ENCODE data around the gene ADCY3. TPM values are rescaled to one million over a fixed set of nuclear protein-coding genes. Genes with fewer than 3 reads are reported as not detected.

ADCY3 gene
- total and polyA plus RNA-seq, 8 donors, result 5.2 to 339 (median 24.2) TPM

DNA sequence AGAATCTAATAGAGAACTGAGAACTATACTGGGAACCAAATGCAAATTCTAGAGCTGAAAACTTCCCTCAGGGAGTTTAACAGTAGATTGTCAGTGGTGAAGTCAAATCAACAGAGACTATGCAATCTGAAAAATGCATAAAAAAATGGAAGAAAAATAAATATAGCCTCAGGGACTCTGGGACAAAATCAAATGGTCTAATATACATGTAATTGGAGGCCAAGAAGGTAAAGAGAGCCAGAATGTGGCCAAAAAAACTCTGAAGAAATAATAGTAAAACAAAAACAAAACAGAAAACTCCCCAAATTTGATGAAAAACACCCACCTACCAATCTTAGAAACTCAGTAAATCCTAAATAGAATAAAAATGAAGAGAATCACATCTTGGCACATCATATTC lies 35.2 kb upstream of the ADCY3 start:
- no peak overlapping the region for H3K27ac ChIP-seq
- peaks cover 49 to 100% (median 100%) of the 10 kb centered on the region in 4 donors for H3K36me3 ChIP-seq
- TF ChIP-seq EP300 (IDR thresholded peaks at IDR 0.05) (no peak), POLR2A (IDR thresholded peaks at IDR 0.05) (no peak), POLR2AphosphoS5 (IDR thresholded peaks at IDR 0.05) (no peak)
- TF ChIP-seq, protein P1, sequence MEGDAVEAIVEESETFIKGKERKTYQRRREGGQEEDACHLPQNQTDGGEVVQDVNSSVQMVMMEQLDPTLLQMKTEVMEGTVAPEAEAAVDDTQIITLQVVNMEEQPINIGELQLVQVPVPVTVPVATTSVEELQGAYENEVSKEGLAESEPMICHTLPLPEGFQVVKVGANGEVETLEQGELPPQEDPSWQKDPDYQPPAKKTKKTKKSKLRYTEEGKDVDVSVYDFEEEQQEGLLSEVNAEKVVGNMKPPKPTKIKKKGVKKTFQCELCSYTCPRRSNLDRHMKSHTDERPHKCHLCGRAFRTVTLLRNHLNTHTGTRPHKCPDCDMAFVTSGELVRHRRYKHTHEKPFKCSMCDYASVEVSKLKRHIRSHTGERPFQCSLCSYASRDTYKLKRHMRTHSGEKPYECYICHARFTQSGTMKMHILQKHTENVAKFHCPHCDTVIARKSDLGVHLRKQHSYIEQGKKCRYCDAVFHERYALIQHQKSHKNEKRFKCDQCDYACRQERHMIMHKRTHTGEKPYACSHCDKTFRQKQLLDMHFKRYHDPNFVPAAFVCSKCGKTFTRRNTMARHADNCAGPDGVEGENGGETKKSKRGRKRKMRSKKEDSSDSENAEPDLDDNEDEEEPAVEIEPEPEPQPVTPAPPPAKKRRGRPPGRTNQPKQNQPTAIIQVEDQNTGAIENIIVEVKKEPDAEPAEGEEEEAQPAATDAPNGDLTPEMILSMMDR (IDR thresholded peaks at IDR 0.05), result no peak
- H3K9me3 ChIP-seq, result peaks cover 0 to 11% (median 6%) of the 10 kb centered on the region in 4 donors
- intact Hi-C loops (cut with DNase I; ENCODE audit: low total_unique reads), result no loop called here
- no peak for DNase-seq
- H3K4me3 ChIP-seq, result no peak overlapping the region
- H3K4me1 ChIP-seq, result no peaks in the 10 kb centered on the region
- H3K27me3 ChIP-seq, result no peaks in the 10 kb centered on the region

DNA sequence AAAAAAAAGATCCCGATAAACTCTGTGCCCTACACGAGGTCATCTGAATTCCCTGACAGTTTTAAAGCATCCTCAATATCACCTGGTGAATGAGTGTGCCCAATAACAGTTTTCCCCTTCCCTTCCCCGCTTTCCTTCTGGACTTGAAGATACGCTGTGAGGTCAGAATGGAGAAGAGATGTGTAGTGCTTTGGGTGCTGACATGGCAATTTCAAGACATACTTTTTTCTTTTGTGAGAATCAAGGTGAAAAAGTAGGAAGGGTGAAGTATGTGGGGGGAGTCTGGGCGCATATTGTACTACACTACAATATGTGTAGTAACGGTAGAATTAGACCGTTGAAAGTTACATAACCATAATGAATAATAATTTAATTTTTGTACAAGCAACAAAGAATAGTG lies 30.1 kb upstream of the ADCY3 start:
- H3K36me3 ChIP-seq, result peaks cover 42 to 96% (median 90%) of the 10 kb centered on the region in 4 donors
- no peak overlapping the region for H3K4me3 ChIP-seq
- WGBS, 5 donors, result 94 to 97% (median 95%) methylated on average over 7 of the region's 7 CpGs
- no peak overlapping the region for H3K27ac ChIP-seq
- no peak for DNase-seq
- TF ChIP-seq POLR2A (IDR thresholded peaks at IDR 0.05) (no peak), POLR2AphosphoS5 (IDR thresholded peaks at IDR 0.05) (no peak), EP300 (IDR thresholded peaks at IDR 0.05) (no peak)
- TF ChIP-seq, protein P1 (IDR thresholded peaks at IDR 0.05), result no peak
- H3K4me1 ChIP-seq, result no peaks in the 10 kb centered on the region
- no peaks in the 10 kb centered on the region for H3K27me3 ChIP-seq
- intact Hi-C loops (cut with DNase I; ENCODE audit: low total_unique reads), result no loop called here
- peaks cover 0 to 4% (median under 1%) of the 10 kb centered on the region in 4 donors for H3K9me3 ChIP-seq

GRCh38 chr2:24948506-24948905 lies 28.5 kb upstream of the ADCY3 start:
- H3K4me3 ChIP-seq, result no peak overlapping the region
- WGBS, 5 donors, result 92 to 97% (median 96%) methylated on average over 6 of the region's 6 CpGs
- H3K4me1 ChIP-seq, result no peaks in the 10 kb centered on the region
- no peak for DNase-seq
- H3K9me3 ChIP-seq, result no peaks in the 10 kb centered on the region
- H3K36me3 ChIP-seq, result peaks cover 35 to 80% (median 75%) of the 10 kb centered on the region in 4 donors
- no peak overlapping the region for H3K27ac ChIP-seq
- intact Hi-C loops (cut with DNase I; ENCODE audit: low total_unique reads), result no loop called here
- no peaks in the 10 kb centered on the region for H3K27me3 ChIP-seq
- no peak for TF ChIP-seq POLR2A (IDR thresholded peaks at IDR 0.05)

DNA sequence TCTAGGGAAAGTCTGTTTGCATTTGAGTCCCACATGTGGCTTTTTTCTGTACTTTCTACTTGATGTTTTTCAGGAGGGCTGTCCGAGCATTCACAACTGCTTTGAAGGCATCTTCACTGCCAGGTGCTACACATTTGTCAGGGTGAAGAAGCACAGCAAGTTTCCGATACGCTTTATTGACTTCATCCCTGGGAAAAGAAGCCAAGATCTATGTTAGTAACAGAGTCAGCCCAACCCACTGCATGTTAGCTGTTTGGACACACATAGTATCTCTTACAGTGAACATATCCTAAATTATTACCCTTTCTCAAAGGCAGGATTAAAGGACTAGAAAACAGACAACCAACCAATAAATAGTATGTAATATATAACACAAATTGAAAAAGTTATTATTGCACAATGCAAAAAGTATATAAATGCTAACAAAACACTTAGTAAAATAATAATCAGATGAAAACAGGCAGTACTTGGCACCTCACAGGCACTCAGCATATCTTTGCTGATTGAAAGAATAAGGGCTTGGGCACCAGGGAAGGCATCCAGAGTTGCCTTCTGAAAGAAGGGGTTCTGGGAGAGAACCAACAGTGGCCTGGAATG lies 27.6 kb upstream of the ADCY3 start:
- no peak for DNase-seq
- TF ChIP-seq POLR2A (IDR thresholded peaks at IDR 0.05) (no peak), EP300 (IDR thresholded peaks at IDR 0.05) (no peak), POLR2AphosphoS5 (IDR thresholded peaks at IDR 0.05) (no peak)
- TF ChIP-seq, protein P1 (IDR thresholded peaks at IDR 0.05), result no peak
- intact Hi-C loops (cut with DNase I; ENCODE audit: low total_unique reads), result no loop called here
- whole genome bisulfite sequencing, 5 donors, result 81 to 90% (median 83%) methylated on average over 3 of the region's 3 CpGs
- Histone ChIP-seq H3K4me3 (no peak overlapping the region), H3K4me1 (no peaks in the 10 kb centered on the region), H3K27ac (no peak overlapping the region), H3K9me3 (no peaks in the 10 kb centered on the region), H3K36me3 (peaks cover 35 to 72% (median 67%) of the 10 kb centered on the region in 4 donors), H3K27me3 (no peaks in the 10 kb centered on the region)

DNA sequence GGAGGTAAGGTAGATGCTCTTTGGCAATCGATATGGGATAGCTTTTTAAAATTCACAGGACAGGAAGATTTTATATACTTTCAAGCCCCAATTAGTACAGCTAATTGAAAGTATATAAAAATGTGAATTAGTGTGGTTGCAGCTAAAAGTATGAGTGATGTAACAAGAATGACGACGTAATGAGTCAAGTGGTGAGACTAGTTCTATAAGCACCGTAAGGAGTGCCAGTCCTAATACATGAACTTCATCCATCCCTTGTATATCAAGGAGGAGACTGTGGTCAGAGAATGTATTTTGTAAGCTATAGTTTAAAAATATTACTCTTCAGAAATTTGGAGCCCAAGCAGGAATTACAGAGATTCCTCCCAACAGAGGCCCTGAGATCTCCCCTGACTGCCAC lies 25.9 kb upstream of the ADCY3 start:
- no peak overlapping the region for H3K27ac ChIP-seq
- H3K9me3 ChIP-seq, result no peaks in the 10 kb centered on the region
- no peak for TF ChIP-seq POLR2AphosphoS5 (IDR thresholded peaks at IDR 0.05)
- TF ChIP-seq EP300 (IDR thresholded peaks at IDR 0.05), result no peak
- TF ChIP-seq, protein P1 (IDR thresholded peaks at IDR 0.05), result no peak
- TF ChIP-seq POLR2A (IDR thresholded peaks at IDR 0.05), result no peak
- peaks cover 21 to 54% (median 49%) of the 10 kb centered on the region in 4 donors for H3K36me3 ChIP-seq
- intact Hi-C loops (cut with DNase I; ENCODE audit: low total_unique reads), result no loop called here
- H3K27me3 ChIP-seq, result no peaks in the 10 kb centered on the region
- H3K4me3 ChIP-seq, result no peak overlapping the region
- DNase-seq, result no peak
- no peaks in the 10 kb centered on the region for H3K4me1 ChIP-seq
- WGBS, 5 donors, result 91 to 97% (median 95%) methylated on average over 4 of the region's 4 CpGs
